ENCODE data around the gene PSME1. TPM values are rescaled to one million over a fixed set of nuclear protein-coding genes. Genes with fewer than 3 reads are reported as not detected.

Gene PSME1
- total and polyA plus RNA-seq, 7 experiments from 2014 or later: 189 to 703 (median 234) TPM

DNA sequence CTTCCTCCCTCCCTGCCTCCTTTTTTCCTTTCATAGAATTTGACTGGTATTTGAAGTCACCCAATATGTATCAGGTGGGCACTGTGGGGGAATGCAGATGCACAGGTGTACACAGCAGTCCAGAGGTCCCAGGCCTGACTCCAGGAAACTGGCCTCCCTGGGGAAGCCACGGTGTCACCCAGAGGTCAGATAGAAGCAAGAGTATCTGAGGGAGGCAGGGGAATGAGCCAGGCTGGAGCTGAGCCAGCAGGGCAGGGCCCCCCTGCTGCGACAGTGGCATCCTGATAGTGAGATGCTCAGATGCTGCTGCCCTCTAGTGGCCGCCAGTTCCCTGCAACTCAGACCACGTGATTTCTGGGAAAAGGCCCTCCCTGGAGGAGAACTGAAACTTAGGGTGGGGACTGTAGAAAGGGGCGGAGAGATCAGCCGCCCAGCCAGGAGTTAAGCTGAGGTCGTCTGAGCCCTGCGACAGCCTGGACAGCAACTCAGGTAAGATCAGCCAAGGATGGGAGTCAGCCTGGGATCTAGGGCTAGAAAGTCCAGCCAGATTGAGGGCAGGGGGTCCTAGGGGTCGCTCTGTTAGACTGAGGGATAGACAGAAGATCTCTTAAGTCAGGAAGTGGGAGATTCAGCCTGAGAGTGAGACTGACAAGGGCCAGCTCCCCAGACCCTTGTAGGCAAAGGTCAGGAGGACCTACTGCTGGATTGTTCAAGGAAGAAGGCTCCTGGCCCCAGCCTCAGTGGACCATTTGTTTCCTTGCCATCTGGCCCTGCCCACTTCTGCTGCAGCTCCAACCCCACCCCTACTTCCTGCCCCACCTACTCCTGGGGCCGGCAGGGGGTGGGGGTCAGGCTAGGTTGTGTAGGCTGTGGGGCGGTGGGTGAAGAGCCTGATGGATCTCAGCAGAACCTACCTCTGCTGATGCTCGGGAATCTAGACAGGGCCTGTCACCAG, 25.1 kb downstream of the PSME1 start, which contains the start of gene IRF9:
IRF9 (plus strand) TSS at position 416 of the 955 bp plus-strand sequence. CDS start 880 bp downstream, outside the sequence.
- Mint-ChIP-seq H3K4me3 (peak within 1 kb of the TSS; percentile 95 to 100 (median 100)), H3K4me1 (peaks cover 38 to 69% (median 56%) of the 10 kb centered on the region in 7 donors), H3K36me3 (peaks cover 11 to 65% (median 30%) of the 10 kb centered on the region in 5 donors), H3K9me3 (peaks cover 0 to 4% (median 0%) of the 10 kb centered on the region in 11 donors), H3K27ac (peak within 1 kb of the TSS; percentile 98 to 100 (median 100)), H3K27me3 (peaks cover 0 to 4% (median 0%) of the 10 kb centered on the region in 5 donors)
- Histone ChIP-seq H3K4me1 (ENCODE audit: control insufficient read depth in 2 of 2, insufficient read depth in 2 of 2, low read length in 2 of 2) (peaks cover 34 to 45% of the 10 kb centered on the region in 2 donors), H3K4me3 (ENCODE audit: low read length) (peak within 1 kb of the TSS; percentile 89), H3K36me3 (ENCODE audit: control insufficient read depth in 2 of 3, insufficient read depth in 3 of 3, low read length in 3 of 3) (peaks cover 39 to 73% (median 40%) of the 10 kb centered on the region in 3 experiments), H3K27ac (ENCODE audit: low read depth, low read length) (peak within 1 kb of the TSS; percentile 99), H3K9me3 (ENCODE audit: control insufficient read depth in 2 of 3, low read length in 3 of 3) (no peaks in the 10 kb centered on the region), H3K27me3 (ENCODE audit: control insufficient read depth in 2 of 2, insufficient read depth in 2 of 2, low read length in 2 of 2) (no peaks in the 10 kb centered on the region)
- DNase-seq (peak; percentile 93 to 98 (median 96)), ATAC-seq (peak; percentile 98)
- POLR2A ChIA-PET: interaction anchor here (0.7 to 4.0 kb wide), 32 partner anchors 9 to 271 kb away, joined by 3 to 56 read pairs (median 8); partner anchors contain the start of genes CHMP4A, DCAF11, EMC9 and IPO4
- CTCF ChIA-PET: interaction anchor here (0.7 to 4.2 kb wide), 22 partner anchors 10 to 113 kb away, joined by 3 to 36 read pairs (median 4); partner anchors contain the start of genes DCAF11, EMC9, IPO4 and NRL
- intact Hi-C loops (cut with micrococcal nuclease): loop anchor here (1.0 kb wide), 19 partner anchors 10 to 281 kb away; partner anchors contain the start of genes CHMP4A (in 2 of the 2), DCAF11 (in 2 of the 2), EMC9 (in 2 of the 2) and GMPR2 (in 2 of the 2)

DNA sequence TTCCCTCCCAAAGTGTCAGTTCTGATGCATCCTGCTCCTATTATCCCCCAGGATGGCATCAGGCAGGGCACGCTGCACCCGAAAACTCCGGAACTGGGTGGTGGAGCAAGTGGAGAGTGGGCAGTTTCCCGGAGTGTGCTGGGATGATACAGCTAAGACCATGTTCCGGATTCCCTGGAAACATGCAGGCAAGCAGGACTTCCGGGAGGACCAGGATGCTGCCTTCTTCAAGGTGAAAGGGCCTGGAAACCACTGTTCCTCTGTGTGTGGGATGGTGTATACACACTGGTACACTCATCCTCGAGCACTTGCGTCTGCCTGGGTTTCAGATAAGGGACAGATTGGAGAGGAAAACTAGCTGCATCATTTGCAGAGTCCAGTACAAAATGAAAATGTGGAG, 26.1 kb downstream of the PSME1 start:
- no peak for ATAC-seq
- CTCF ChIA-PET: interaction anchor here (0.8 to 4.2 kb wide), 13 partner anchors 14 to 112 kb away, joined by 3 to 36 read pairs (median 7); partner anchors contain the start of genes DCAF11, EMC9, IPO4 and NRL
- H3K4me3 Mint-ChIP-seq: peak overlapping the region; percentile 95 to 100 (median 100)
- H3K4me1 ChIP-seq (ENCODE audit: control insufficient read depth in 2 of 2, insufficient read depth in 2 of 2, low read length in 2 of 2): peaks cover 34 to 45% of the 10 kb centered on the region in 2 donors
- intact Hi-C loops (cut with micrococcal nuclease): no loop called here
- H3K36me3 Mint-ChIP-seq: peaks cover 6 to 68% (median 30%) of the 10 kb centered on the region in 5 donors
- peaks cover 0 to 4% (median 0%) of the 10 kb centered on the region in 5 donors for H3K27me3 Mint-ChIP-seq
- H3K27ac Mint-ChIP-seq: peak overlapping the region; percentile 98 to 100 (median 100)
- H3K4me1 Mint-ChIP-seq: peaks cover 42 to 74% (median 58%) of the 10 kb centered on the region in 7 donors
- peak overlapping the region; percentile 99 for H3K27ac ChIP-seq (ENCODE audit: low read depth, low read length)
- H3K27me3 ChIP-seq (ENCODE audit: control insufficient read depth in 2 of 2, insufficient read depth in 2 of 2, low read length in 2 of 2): no peaks in the 10 kb centered on the region
- POLR2A ChIA-PET: interaction anchor here (0.7 to 4.0 kb wide), 22 partner anchors 10 to 855 kb away, joined by 3 to 56 read pairs (median 9); partner anchors contain the start of genes BCL2L2, CHMP4A, DCAF11 and IPO4
- peak overlapping the region; percentile 89 for H3K4me3 ChIP-seq (ENCODE audit: low read length)
- peaks cover 45 to 75% (median 48%) of the 10 kb centered on the region in 3 experiments for H3K36me3 ChIP-seq (ENCODE audit: control insufficient read depth in 2 of 3, insufficient read depth in 3 of 3, low read length in 3 of 3)
- peaks cover 0 to 4% (median 0%) of the 10 kb centered on the region in 11 donors for H3K9me3 Mint-ChIP-seq
- DNase-seq: no peak
- H3K9me3 ChIP-seq (ENCODE audit: control insufficient read depth in 2 of 3, low read length in 3 of 3): no peaks in the 10 kb centered on the region

DNA sequence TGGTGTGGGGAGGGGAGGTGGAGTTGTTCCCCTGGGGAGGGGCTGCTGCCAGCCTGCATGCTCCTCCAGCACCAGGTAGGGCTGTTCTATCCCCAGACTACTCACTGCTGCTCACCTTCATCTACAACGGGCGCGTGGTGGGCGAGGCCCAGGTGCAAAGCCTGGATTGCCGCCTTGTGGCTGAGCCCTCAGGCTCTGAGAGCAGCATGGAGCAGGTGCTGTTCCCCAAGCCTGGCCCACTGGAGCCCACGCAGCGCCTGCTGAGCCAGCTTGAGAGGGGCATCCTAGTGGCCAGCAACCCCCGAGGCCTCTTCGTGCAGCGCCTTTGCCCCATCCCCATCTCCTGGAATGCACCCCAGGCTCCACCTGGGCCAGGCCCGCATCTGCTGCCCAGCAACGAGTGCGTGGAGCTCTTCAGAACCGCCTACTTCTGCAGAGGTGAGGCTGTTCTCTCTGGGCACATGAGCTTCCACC, 28.6 kb downstream of the PSME1 start:
- H3K4me1 ChIP-seq (ENCODE audit: control insufficient read depth in 2 of 2, insufficient read depth in 2 of 2, low read length in 2 of 2): peaks cover 34 to 45% of the 10 kb centered on the region in 2 donors
- DNase-seq (no peak), ATAC-seq (no peak)
- H3K9me3 ChIP-seq (ENCODE audit: control insufficient read depth in 2 of 3, low read length in 3 of 3): no peaks in the 10 kb centered on the region
- no peaks in the 10 kb centered on the region for H3K27me3 ChIP-seq (ENCODE audit: control insufficient read depth in 2 of 2, insufficient read depth in 2 of 2, low read length in 2 of 2)
- Mint-ChIP-seq H3K27me3 (peaks cover 0 to 4% (median 0%) of the 10 kb centered on the region in 5 donors), H3K9me3 (peaks cover 0 to 4% (median 0%) of the 10 kb centered on the region in 11 donors), H3K27ac (peak overlapping the region in 8 of 9 donors; percentile 55 to 100 (median 87)), H3K36me3 (peaks cover 5 to 70% (median 40%) of the 10 kb centered on the region in 5 donors), H3K4me1 (peaks cover 46 to 78% (median 69%) of the 10 kb centered on the region in 7 donors), H3K4me3 (peak overlapping the region in 7 of 10 donors; percentile 51 to 95 (median 65))
- CTCF ChIA-PET: interaction anchor here (0.9 kb wide), 1 partner anchor 21 kb away, joined by 4 read pairs; no protein-coding TSS in a partner anchor
- H3K36me3 ChIP-seq (ENCODE audit: control insufficient read depth in 2 of 3, insufficient read depth in 3 of 3, low read length in 3 of 3): peaks cover 40 to 76% (median 40%) of the 10 kb centered on the region in 3 experiments
- POLR2A ChIA-PET: interaction anchor here (0.6 to 1.6 kb wide), 4 partner anchors 12 to 148 kb away, joined by 3 to 4 read pairs (median 3); partner anchors contain the start of gene RNF31
- intact Hi-C loops (cut with micrococcal nuclease): no loop called here
- H3K27ac ChIP-seq (ENCODE audit: low read depth, low read length): no peak overlapping the region
- H3K4me3 ChIP-seq (ENCODE audit: low read length): no peak overlapping the region

DNA sequence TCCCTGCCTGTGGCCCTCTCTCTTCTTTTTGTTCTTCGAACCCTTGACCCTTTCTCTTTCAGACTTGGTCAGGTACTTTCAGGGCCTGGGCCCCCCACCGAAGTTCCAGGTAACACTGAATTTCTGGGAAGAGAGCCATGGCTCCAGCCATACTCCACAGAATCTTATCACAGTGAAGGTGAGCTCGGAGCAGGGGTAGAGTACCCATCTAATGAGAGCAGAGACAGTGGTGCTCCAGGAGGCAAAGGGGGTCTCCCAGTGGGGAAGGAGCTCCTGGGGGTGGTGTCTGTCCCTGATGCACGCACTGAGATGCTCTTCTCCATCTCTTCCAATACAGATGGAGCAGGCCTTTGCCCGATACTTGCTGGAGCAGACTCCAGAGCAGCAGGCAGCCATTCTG, 29.8 kb downstream of the PSME1 start:
- H3K36me3 Mint-ChIP-seq: peaks cover 5 to 64% (median 46%) of the 10 kb centered on the region in 5 donors
- peaks cover 0 to 4% (median 0%) of the 10 kb centered on the region in 11 donors for H3K9me3 Mint-ChIP-seq
- H3K4me1 Mint-ChIP-seq: peaks cover 41 to 75% (median 68%) of the 10 kb centered on the region in 7 donors

DNA sequence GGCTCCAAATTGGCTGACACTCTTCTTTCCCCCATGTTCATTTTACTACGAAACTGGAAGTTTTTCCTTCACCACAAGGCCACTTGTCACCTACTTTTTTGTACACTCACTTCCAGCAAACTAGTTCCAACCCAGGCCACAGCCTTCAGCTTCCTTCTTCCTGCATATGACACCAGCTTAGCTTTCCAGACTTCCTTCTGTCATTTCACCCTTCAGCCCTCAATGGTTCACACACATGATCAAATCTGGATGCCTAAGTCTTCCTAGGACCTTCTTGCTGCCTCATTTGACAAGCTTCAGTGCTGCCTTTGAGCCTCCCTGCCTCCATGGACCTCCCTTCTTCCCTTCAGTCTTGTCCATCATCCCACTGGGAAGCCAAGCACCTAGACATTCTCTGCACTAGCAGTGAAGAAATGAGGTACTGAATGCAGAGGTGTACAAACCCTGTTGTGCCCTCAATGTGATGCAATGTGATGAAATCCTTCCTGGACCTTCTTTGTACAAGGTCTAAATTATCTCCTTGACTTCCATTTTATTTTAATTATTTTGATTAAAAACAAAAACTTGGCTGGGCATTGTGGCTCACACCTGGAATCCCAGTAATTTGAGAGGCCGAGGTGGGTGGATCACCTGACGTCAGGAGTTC, 31.6 kb downstream of the PSME1 start:
- Mint-ChIP-seq H3K27ac (peak overlapping the region in 6 of 9 donors; percentile 3 to 62 (median 50)), H3K27me3 (no peaks in the 10 kb centered on the region), H3K4me3 (peak overlapping the region in 1 of 10 donors; percentile 23), H3K9me3 (no peaks in the 10 kb centered on the region), H3K36me3 (peaks cover 5 to 55% (median 34%) of the 10 kb centered on the region in 5 donors), H3K4me1 (peaks cover 40 to 70% (median 68%) of the 10 kb centered on the region in 7 donors)
- no peaks in the 10 kb centered on the region for H3K9me3 ChIP-seq (ENCODE audit: control insufficient read depth in 2 of 3, low read length in 3 of 3)
- intact Hi-C loops (cut with micrococcal nuclease): no loop called here
- H3K36me3 ChIP-seq (ENCODE audit: control insufficient read depth in 2 of 3, insufficient read depth in 3 of 3, low read length in 3 of 3): peaks cover 40 to 64% (median 40%) of the 10 kb centered on the region in 3 experiments
- DNase-seq (no peak), ATAC-seq (no peak)
- no peak overlapping the region for H3K27ac ChIP-seq (ENCODE audit: low read depth, low read length)
- peaks cover 24 to 42% of the 10 kb centered on the region in 2 donors for H3K4me1 ChIP-seq (ENCODE audit: control insufficient read depth in 2 of 2, insufficient read depth in 2 of 2, low read length in 2 of 2)
- H3K4me3 ChIP-seq (ENCODE audit: low read length): no peak overlapping the region
- CTCF ChIA-PET: no interaction called here
- no peaks in the 10 kb centered on the region for H3K27me3 ChIP-seq (ENCODE audit: control insufficient read depth in 2 of 2, insufficient read depth in 2 of 2, low read length in 2 of 2)
- POLR2A ChIA-PET: interaction anchor here (1.2 kb wide), 1 partner anchor 28 kb away, joined by 3 read pairs; no protein-coding TSS in a partner anchor

More for the DNA sequence above, 29.8 kb downstream of the PSME1 start:
- CTCF ChIA-PET: interaction anchor here (0.6 to 0.9 kb wide), 2 partner anchors 20 to 45 kb away, joined by 3 to 4 read pairs; no protein-coding TSS in a partner anchor
- no peaks in the 10 kb centered on the region for H3K27me3 ChIP-seq (ENCODE audit: control insufficient read depth in 2 of 2, insufficient read depth in 2 of 2, low read length in 2 of 2)
- no peak overlapping the region for H3K27ac ChIP-seq (ENCODE audit: low read depth, low read length)
- peak overlapping the region in 2 of 10 donors; percentile 18 to 52 for H3K4me3 Mint-ChIP-seq
- POLR2A ChIA-PET: interaction anchor here (1.1 kb wide), 1 partner anchor 14 kb away, joined by 3 read pairs; no protein-coding TSS in a partner anchor
- H3K36me3 ChIP-seq (ENCODE audit: control insufficient read depth in 2 of 3, insufficient read depth in 3 of 3, low read length in 3 of 3): peaks cover 40 to 69% (median 40%) of the 10 kb centered on the region in 3 experiments
- peaks cover 0 to 4% (median 0%) of the 10 kb centered on the region in 5 donors for H3K27me3 Mint-ChIP-seq
- no peak overlapping the region for H3K4me3 ChIP-seq (ENCODE audit: low read length)
- H3K4me1 ChIP-seq (ENCODE audit: control insufficient read depth in 2 of 2, insufficient read depth in 2 of 2, low read length in 2 of 2): peaks cover 26 to 38% of the 10 kb centered on the region in 2 donors
- ATAC-seq (no peak), DNase-seq (no peak)
- intact Hi-C loops (cut with micrococcal nuclease): no loop called here
- H3K9me3 ChIP-seq (ENCODE audit: control insufficient read depth in 2 of 3, low read length in 3 of 3): no peaks in the 10 kb centered on the region
- peak overlapping the region in 7 of 9 donors; percentile 20 to 100 (median 62) for H3K27ac Mint-ChIP-seq

Measured in naive thymus-derived CD4-positive, alpha-beta T cell (primary cell).